Fibroblast of skin of abdomen (primary cell): ENCODE data around the gene NFIC.

Experiments used
- DNase-seq: peaks from one replicate; pipeline ENCODE4 v3.0.0-alpha.2; 2013

The NFIC gene

GRCh38 chr19:3470500-3471128 is 104.2 kb downstream of the NFIC start:
- DNase-seq = no peak

GRCh38 chr19:3471954-3472655 is 105.7 kb downstream of the NFIC start:
- peak; percentile 17 for DNase-seq

DNA sequence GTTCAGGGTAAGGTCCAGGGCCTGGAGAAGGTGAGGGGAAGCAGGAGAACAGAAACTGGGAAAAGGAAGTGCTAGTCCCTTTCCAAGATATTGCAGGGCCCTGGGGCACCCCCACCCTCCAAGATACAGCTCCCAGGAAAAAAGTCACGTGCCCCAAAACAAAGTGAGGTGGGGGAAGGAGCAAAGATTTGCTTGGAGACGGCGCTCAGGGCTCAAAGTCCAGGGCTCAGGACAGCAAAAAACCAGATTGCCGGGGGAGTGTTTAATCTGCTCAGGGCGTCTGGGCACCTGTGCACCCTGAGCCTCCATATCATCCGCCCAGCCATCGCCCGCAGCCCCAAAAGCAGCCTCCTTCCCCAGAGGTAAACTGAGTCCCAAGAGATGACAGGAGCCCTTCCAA is 107.6 kb downstream of the NFIC start:
- DNase-seq = no peak

- no peak for DNase-seq
These were observed 108.2 kb downstream of the NFIC start for GRCh38 chr19:3474614-3475013.

DNA sequence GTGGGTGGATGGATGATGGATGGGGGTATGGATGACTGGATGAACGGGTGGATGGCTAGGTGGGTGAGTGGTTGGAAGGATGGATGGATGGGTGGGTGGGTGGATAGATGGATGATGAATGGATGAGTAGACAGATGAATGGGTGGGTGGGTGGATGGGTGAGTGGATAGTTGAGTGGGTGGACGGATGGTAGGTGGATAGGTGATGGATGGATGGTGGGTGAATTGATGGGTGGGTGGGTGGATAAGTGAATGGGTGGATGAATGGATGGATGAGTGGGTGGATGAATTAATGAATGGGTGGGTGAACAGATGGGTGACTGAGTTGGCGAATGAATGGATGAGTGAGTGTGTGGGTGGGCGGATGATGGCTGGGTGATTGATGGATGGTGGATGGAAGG is 109.1 kb downstream of the NFIC start:
- no peak for DNase-seq

DNA sequence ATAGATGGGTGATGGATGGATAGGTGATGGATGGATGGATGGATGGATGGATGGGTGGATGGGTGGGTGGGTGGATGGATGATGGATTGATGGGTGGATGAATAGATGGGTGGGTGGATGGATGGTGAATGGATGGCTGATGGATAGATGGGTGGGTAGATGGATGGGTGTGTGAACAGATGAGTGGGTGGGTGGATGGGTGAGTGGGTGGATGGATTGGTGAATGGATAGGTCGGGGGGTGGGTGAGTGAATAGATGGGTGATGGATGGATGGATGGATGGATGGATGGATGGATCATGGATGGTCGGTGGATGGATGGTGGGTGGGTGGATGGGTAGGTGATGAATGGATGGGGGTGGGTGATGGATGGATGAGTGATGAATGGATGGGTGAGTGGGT is 110.4 kb downstream of the NFIC start:
- no peak for DNase-seq

- no peak for DNase-seq
These were observed 111.1 kb downstream of the NFIC start for GRCh38 chr19:3477506-3477905.

DNA sequence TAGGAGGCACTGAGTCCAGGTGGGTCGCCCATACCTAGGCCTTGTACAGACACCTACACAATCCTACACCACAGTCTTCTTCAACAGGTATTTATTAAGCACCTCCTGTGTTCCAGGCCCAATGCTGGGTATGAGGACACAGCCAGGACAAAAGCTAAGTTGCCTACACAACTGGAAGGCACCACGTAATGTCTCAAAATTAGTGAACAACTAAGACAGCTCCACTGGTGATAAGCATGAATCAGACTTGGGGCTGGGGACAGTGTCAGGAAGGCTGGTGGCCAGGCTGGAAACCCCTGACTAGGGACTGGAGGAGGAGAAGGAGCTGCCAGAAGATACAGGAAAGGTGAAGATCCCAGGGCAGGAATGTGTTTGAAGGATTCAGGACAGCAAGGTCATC is 111.6 kb downstream of the NFIC start:
- DNase-seq = no peak

DNA sequence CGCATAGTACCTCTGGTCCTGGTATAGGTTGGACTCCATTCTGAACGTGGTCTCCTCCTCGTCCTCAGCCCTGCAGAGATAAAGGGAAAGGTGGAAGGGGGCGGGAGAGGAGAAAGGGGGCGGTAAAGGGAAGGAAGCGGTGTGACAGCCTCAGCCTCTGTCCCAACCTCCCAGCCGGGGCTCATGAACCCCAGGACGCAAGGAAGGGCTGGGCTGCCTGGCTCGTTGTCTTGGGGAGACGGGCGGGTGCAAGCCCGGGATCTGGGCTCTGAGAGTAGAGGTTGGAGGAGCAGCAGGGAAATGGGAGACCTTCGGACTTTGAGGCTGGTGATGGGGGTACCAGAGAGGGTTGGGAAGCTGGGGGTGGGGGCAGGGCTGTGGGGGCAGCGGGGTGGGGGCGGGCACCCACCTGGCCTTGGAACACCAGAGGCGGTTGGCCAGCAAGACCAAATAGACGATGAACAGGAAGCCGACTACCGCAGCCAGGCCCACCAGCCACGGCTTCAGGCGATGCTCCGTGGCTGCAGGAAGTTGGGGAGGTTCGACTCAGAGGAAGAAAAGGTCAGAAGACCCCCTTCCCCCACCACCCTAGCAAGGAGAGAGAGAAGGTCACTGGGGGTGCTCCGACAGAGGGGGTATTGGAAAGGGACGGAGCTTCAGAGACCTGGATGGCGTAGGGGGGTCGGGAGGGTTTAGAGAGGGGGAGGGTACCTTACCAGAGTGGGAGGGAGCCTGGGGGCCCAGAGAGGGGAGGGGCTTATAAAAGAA is 112.2 kb downstream of the NFIC start:
- DNase-seq = no peak

DNA sequence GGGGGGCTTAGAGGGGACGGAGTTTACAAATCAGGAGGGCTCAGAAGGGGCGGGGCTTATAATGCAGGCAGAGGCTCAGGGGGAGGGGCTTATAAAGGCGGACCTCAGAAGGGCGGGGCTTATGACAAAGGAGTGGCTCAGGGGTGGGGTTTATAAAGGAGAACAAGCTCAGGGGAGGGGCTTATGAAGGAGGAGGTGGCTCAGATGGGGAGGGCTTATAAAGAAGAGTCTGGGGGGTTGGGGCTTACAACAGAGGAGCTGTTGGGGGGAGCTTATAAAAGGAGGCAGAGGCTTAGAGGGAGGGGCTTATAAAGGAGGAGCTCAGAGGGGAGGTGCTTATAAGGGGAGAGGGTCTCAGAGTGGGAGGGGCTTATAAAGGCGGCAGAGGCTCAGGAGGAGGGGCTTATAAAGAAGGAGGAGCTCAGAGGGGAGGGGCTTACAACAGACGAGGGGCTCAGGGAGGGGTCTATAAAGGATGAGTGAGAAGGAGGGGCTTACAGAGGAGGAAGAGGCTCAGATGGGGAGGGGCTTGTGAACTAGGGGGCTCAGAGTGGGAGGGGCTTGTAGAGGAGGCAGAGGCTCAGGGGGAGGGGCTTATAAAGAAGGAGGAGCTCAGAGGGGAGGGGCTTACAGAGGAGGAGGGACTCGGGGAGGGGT is 112.9 kb downstream of the NFIC start:
- peak; percentile 16 for DNase-seq

DNA sequence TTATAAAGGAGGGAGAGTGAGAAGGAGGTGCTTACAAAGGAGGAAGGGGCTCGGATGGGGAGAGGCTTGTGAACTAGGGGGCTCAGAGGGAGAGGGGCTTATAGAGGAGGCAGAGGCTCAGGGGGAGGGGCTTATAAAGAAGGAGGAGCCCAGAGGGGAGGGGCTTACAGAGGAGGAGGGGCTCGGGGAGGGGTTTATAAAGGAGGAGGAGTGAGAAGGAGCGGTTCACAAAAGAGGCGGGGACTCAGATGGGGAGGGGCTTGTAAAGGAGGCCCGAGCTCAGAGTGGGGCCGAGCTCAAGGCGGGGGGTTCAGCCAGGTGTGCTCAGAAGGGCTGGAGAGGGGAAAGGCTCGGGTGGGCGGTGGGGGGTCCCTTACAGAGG is 113.4 kb downstream of the NFIC start:
- no peak for DNase-seq

GRCh38 chr19:3480383-3481091 is 114.2 kb downstream of the NFIC start, which contains the start of gene SMIM24:
TSS of gene SMIM24 (minus strand) at chr19:3480525. CDS start at chr19:3480463, 62 bp downstream.
- DNase-seq = no peak

GRCh38 chr19:3481241-3482090 is 115.1 kb downstream of the NFIC start:
- DNase-seq = no peak

GRCh38 chr19:3482507-3483225 is 116.3 kb downstream of the NFIC start:
- DNase-seq = no peak

GRCh38 chr19:3483226-3483628 is 116.8 kb downstream of the NFIC start, which contains the start of gene SMIM44:
TSS of gene SMIM44 (minus strand) at chr19:3483441. CDS start at chr19:3483403, 38 bp downstream.
- DNase-seq = no peak

DNA sequence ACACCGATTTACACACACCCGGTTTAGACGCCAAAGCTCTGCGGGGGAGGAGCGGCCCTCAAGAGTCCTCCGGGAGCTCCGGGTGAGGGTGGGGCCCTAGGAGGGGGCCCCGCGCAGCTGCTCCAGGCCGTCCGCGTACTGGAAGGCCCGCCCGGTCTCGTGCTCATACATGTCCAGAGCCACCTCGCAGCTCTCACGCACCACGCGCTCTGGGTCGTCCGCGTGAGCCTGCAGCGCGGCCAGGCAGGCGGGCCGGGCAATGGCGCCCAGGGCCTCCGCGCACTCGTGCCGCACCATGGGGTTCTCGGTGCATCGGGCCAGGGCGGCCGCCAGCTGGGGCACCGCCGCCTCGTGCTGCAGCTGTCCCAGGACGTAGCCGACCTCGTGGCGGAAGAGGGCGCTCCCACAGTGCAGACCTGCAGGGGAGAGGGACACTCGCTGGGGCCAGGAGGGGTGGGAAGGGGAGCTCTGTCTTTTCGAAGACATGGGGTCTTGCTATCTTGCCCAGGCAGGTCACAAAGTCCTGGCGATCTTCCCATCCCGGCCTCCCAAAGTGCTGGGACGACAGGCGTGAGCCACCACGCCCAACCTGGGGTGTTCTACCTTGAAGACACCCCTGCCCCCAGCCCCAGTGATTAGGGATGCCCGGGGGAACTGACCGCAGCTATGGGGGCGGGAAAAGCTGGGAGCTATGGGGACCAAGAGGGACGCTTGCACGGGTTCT is 125.2 kb downstream of the NFIC start:
- no peak for DNase-seq

DNA sequence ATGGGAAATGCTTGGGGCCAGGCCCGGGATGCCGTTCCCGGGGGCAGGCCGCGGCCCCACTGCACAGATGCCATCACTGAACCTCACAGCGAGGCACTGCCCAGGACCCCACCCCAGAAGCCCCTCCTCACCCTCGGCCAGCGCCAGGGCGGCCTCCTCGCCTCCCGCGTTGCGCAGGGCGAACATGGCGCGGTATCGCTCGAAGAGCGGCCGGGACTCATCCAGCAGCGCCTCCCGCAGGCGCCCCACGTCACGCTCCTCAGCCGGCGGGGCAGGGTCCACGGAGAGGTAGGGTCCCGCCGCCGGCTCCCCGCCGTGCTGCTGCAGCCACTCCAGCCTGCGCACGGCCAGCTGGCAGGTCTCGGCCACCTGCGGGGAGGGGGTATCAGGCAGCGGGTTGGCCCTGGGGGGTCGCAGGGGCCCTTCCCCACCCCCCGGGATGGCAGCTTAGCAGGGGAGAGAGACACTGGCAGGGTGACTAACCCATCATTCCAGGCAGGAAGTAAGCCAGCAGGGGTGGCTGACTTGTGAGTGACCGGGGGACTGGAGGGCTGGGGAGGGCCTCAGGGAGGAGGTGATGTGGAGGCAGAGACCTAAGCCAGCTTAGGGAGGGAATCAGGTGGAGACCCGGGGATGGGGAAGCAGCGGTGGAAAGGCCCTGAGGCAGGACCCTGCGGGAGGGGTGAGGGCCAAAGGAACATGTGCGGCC is 125.9 kb downstream of the NFIC start:
- DNase-seq = no peak

- no peak for DNase-seq
These were observed 126.5 kb downstream of the NFIC start for GRCh38 chr19:3492919-3493318.

DNA sequence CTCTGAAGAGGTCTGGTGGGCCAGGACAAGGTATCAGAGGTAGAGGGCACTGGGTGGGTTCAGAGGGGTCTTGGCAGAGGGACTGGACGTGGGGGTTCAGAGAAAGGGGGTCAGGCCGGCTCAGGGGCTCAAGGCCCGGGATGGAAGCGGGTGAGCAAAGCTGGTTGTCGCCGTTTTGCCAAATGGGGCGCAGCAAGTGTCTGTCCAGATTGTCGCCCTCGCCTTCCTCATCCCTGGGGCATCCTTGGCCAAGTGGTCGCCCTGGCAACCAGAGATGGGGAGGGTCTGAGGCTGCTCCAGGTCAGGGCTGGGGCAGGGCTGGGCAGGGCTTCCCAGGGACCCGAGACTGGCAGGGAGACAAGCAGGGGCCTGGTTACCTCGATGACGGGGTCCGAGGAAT is 127.3 kb downstream of the NFIC start:
- no peak for DNase-seq
